NOMO-1 treated with DMSO at 0.1 percent for 48 hours (cell line): ENCODE data around the gene CCNF.
"Not testable (repeated sequence)": the region's sequence is repeated elsewhere in the genome, so short reads cannot be mapped to it uniquely, and the experiment has no call there.

Source experiments
- DNase-seq: peaks from one replicate; lab custom pipeline; 2025; ENCODE audit not compliant: unreplicated experiment; lab: John Stamatoyannopoulos, UW

CCNF gene

GRCh38 chr16:2471016-2471652, 41.9 kb downstream of the CCNF start, which contains the start of gene NTN3:
Gene NTN3, plus strand, starts transcription at chr16:2471297. Its CDS starts 405 bp downstream, at chr16:2471702.
- DNase-seq, result no peak

- DNase-seq, result no peak
These were observed 42.6 kb downstream of the CCNF start for GRCh38 chr16:2471653-2472487.

- no peak for DNase-seq
These were observed 43.2 kb downstream of the CCNF start for GRCh38 chr16:2472488-2472864.

- DNase-seq, result no peak
These were observed 43.7 kb downstream of the CCNF start for GRCh38 chr16:2472885-2473445.

GRCh38 chr16:2473446-2473926, 44.2 kb downstream of the CCNF start:
- no peak for DNase-seq

- DNase-seq, result peak; percentile 38
These were observed 45.0 kb downstream of the CCNF start for GRCh38 chr16:2473999-2474876.

- peak; percentile 73 for DNase-seq
These were observed 45.7 kb downstream of the CCNF start, which contains the start of gene TBC1D24 for GRCh38 chr16:2474877-2475412. Gene TBC1D24, plus strand, starts transcription at chr16:2475127. Its CDS starts 21,022 bp downstream, at chr16:2496149.

- peak; percentile 10 for DNase-seq
These were observed 46.4 kb downstream of the CCNF start for GRCh38 chr16:2475413-2476344.

- no peak for DNase-seq
These were observed 47.1 kb downstream of the CCNF start for GRCh38 chr16:2476345-2476720.

- no peak for DNase-seq
These were observed 47.5 kb downstream of the CCNF start for GRCh38 chr16:2476741-2477140.

- DNase-seq, result no peak
These were observed 48.1 kb downstream of the CCNF start for GRCh38 chr16:2477327-2477726.

- no peak for DNase-seq
These were observed 49.0 kb downstream of the CCNF start for GRCh38 chr16:2478279-2478678.

- DNase-seq, result not testable (repeated sequence)
These were observed 50.7 kb downstream of the CCNF start for GRCh38 chr16:2479996-2480395.

- no peak for DNase-seq
These were observed 51.7 kb downstream of the CCNF start for GRCh38 chr16:2480948-2481347.

GRCh38 chr16:2481676-2482075, 52.4 kb downstream of the CCNF start:
- DNase-seq, result no peak

- no peak for DNase-seq
These were observed 53.0 kb downstream of the CCNF start for GRCh38 chr16:2482249-2482648.

- DNase-seq, result no peak
These were observed 53.7 kb downstream of the CCNF start for GRCh38 chr16:2482708-2483534.
